Measurements from ENCODE around the gene GRID2.

Gene GRID2

GRCh38 chr4:92952897-92953296 lies 649.1 kb downstream of the GRID2 start:
- TF ChIP-seq TAF1 (IDR thresholded peaks at IDR 0.05; ENCODE audit: low read depth, low read length) (no peak), POLR2AphosphoS5 (IDR thresholded peaks at IDR 0.05; ENCODE audit: low read depth, low read length) (no peak)
- FAIRE-seq (no peak), DNase-seq (ENCODE audit: insufficient read length, low spot score) (no peak)

DNA sequence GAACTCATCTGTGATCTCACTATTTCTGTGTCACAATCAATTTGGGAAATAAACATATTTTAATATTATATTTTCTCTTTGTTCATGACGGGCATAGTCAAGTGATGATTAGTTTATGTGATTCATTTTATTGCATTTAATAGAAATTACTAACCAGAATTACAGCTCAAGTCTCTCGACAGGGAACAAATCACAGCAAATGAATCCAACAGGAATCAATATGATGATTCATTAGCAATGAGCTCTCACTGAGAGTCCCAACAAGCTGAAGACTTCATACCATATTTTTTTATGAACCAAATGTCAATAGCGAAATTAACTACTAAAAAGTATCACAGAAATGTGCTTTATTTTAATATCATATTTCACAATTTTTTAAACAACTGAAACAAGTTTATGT lies 649.7 kb downstream of the GRID2 start:
- no peak for TF ChIP-seq POU2F2 (IDR thresholded peaks at IDR 0.05; ENCODE audit: low read depth, low read length)
- no peak for TF ChIP-seq SPI1 (IDR thresholded peaks at IDR 0.05; ENCODE audit: low read depth, low read length)
- TF ChIP-seq TAF1 (IDR thresholded peaks at IDR 0.05; ENCODE audit: low read depth, low read length), result no peak
- TF ChIP-seq POLR2A (IDR thresholded peaks at IDR 0.05; ENCODE audit: low read depth, low read length), result no peak
- no peak for TF ChIP-seq POLR2AphosphoS5 (IDR thresholded peaks at IDR 0.05; ENCODE audit: low read depth, low read length)
- TF ChIP-seq PAX5 (IDR thresholded peaks at IDR 0.05; ENCODE audit: insufficient read depth, low read length, severe bottlenecking), result no peak
- FAIRE-seq (no peak), DNase-seq (ENCODE audit: insufficient read length, low spot score) (no peak)

GRCh38 chr4:92961881-92962280 lies 658.1 kb downstream of the GRID2 start:
- TF ChIP-seq PAX5 (IDR thresholded peaks at IDR 0.05; ENCODE audit: insufficient read depth, low read length, severe bottlenecking), result no peak
- no peak for TF ChIP-seq POLR2AphosphoS5 (IDR thresholded peaks at IDR 0.05; ENCODE audit: low read depth, low read length)
- TF ChIP-seq POLR2A (IDR thresholded peaks at IDR 0.05; ENCODE audit: low read depth, low read length), result no peak
- TF ChIP-seq TAF1 (IDR thresholded peaks at IDR 0.05; ENCODE audit: low read depth, low read length), result no peak
- TF ChIP-seq POU2F2 (IDR thresholded peaks at IDR 0.05; ENCODE audit: low read depth, low read length), result no peak
- no peak for TF ChIP-seq SPI1 (IDR thresholded peaks at IDR 0.05; ENCODE audit: low read depth, low read length)
- FAIRE-seq (no peak), DNase-seq (ENCODE audit: insufficient read length, low spot score) (no peak)

GRCh38 chr4:92962831-92963230 lies 659.1 kb downstream of the GRID2 start:
- no peak for TF ChIP-seq POLR2AphosphoS5 (IDR thresholded peaks at IDR 0.05; ENCODE audit: low read depth, low read length)
- no peak for TF ChIP-seq POU2F2 (IDR thresholded peaks at IDR 0.05; ENCODE audit: low read depth, low read length)
- no peak for TF ChIP-seq TAF1 (IDR thresholded peaks at IDR 0.05; ENCODE audit: low read depth, low read length)
- TF ChIP-seq PAX5 (IDR thresholded peaks at IDR 0.05; ENCODE audit: insufficient read depth, low read length, severe bottlenecking), result no peak
- no peak for TF ChIP-seq SPI1 (IDR thresholded peaks at IDR 0.05; ENCODE audit: low read depth, low read length)
- no peak for TF ChIP-seq POLR2A (IDR thresholded peaks at IDR 0.05; ENCODE audit: low read depth, low read length)
- FAIRE-seq, result no peak

DNA sequence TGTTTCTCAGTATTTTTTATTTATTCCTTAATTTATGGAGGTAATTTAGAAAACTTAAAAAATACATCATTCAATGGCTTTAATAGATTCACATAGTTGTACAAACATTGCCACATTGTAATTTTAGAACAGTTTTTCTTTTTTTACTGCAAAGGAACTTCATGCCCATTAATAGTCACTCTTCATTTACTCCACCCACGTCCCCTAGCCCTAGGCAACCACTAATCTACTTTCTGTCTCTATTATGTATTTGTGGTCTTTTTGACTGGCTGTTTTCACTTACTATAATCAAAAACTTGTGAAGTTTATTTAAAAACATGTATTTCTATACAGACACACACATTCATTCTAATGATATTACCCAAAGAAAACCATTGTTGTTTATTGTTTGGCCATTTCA lies 664.8 kb downstream of the GRID2 start:
- DNase-seq (ENCODE audit: insufficient read length, low spot score), result no peak
- no peak for FAIRE-seq

More at GRCh38 chr4:92962831-92963230, 659.1 kb downstream of the GRID2 start:
- DNase-seq (ENCODE audit: insufficient read length, low spot score), result no peak

DNA sequence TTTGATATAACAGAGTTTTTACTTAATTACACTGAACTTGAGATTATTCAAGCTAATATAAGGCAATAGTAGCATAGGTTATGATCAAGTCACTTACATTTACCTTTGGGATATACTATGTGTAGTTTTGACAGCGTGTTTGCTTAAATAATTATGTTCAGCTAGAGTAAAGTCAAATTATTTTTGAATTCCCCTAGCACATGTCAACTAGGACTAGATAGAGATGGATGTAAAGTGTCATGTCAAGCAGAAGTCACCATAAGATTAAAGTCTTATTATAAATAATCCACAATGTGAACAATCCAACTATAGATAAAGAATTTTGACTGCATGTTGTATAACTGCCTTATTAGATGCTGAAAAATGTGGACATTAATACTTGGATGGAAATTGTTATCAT lies 665.2 kb downstream of the GRID2 start:
- no peak for DNase-seq (ENCODE audit: insufficient read length, low spot score)
- no peak for TF ChIP-seq POLR2A (IDR thresholded peaks at IDR 0.05; ENCODE audit: low read depth, low read length)
- no peak for TF ChIP-seq POU2F2 (IDR thresholded peaks at IDR 0.05; ENCODE audit: low read depth, low read length)
- TF ChIP-seq SPI1 (IDR thresholded peaks at IDR 0.05; ENCODE audit: low read depth, low read length), result no peak
- TF ChIP-seq PAX5 (IDR thresholded peaks at IDR 0.05; ENCODE audit: insufficient read depth, low read length, severe bottlenecking), result no peak
- no peak for TF ChIP-seq TAF1 (IDR thresholded peaks at IDR 0.05; ENCODE audit: low read depth, low read length)
- TF ChIP-seq POLR2AphosphoS5 (IDR thresholded peaks at IDR 0.05; ENCODE audit: low read depth, low read length), result no peak
- no peak for FAIRE-seq

More for the DNA sequence above, 664.8 kb downstream of the GRID2 start:
- no peak for TF ChIP-seq POU2F2 (IDR thresholded peaks at IDR 0.05; ENCODE audit: low read depth, low read length)
- TF ChIP-seq SPI1 (IDR thresholded peaks at IDR 0.05; ENCODE audit: low read depth, low read length), result no peak
- no peak for TF ChIP-seq POLR2AphosphoS5 (IDR thresholded peaks at IDR 0.05; ENCODE audit: low read depth, low read length)
- no peak for TF ChIP-seq PAX5 (IDR thresholded peaks at IDR 0.05; ENCODE audit: insufficient read depth, low read length, severe bottlenecking)
- TF ChIP-seq POLR2A (IDR thresholded peaks at IDR 0.05; ENCODE audit: low read depth, low read length), result no peak
- TF ChIP-seq TAF1 (IDR thresholded peaks at IDR 0.05; ENCODE audit: low read depth, low read length), result no peak

- no peak for FAIRE-seq
- TF ChIP-seq POU2F2 (IDR thresholded peaks at IDR 0.05; ENCODE audit: low read depth, low read length) (no peak), TAF1 (IDR thresholded peaks at IDR 0.05; ENCODE audit: low read depth, low read length) (no peak), POLR2AphosphoS5 (IDR thresholded peaks at IDR 0.05; ENCODE audit: low read depth, low read length) (no peak), PAX5 (IDR thresholded peaks at IDR 0.05; ENCODE audit: insufficient read depth, low read length, severe bottlenecking) (no peak), POLR2A (IDR thresholded peaks at IDR 0.05; ENCODE audit: low read depth, low read length) (no peak), SPI1 (IDR thresholded peaks at IDR 0.05; ENCODE audit: low read depth, low read length) (no peak)
- no peak for DNase-seq (ENCODE audit: insufficient read length, low spot score)
Observed at GRCh38 chr4:92969650-92970379, 666.0 kb downstream of the GRID2 start.

- DNase-seq (ENCODE audit: insufficient read length, low spot score) (no peak), FAIRE-seq (no peak)
- TF ChIP-seq POLR2A (IDR thresholded peaks at IDR 0.05; ENCODE audit: low read depth, low read length), result no peak
- no peak for TF ChIP-seq POU2F2 (IDR thresholded peaks at IDR 0.05; ENCODE audit: low read depth, low read length)
- no peak for TF ChIP-seq TAF1 (IDR thresholded peaks at IDR 0.05; ENCODE audit: low read depth, low read length)
- no peak for TF ChIP-seq POLR2AphosphoS5 (IDR thresholded peaks at IDR 0.05; ENCODE audit: low read depth, low read length)
- TF ChIP-seq SPI1 (IDR thresholded peaks at IDR 0.05; ENCODE audit: low read depth, low read length), result no peak
- no peak for TF ChIP-seq PAX5 (IDR thresholded peaks at IDR 0.05; ENCODE audit: insufficient read depth, low read length, severe bottlenecking)
Observed at GRCh38 chr4:92970996-92971395, 667.2 kb downstream of the GRID2 start.

GRCh38 chr4:92988301-92988700 lies 684.5 kb downstream of the GRID2 start:
- DNase-seq (ENCODE audit: insufficient read length, low spot score), result no peak
- no peak for FAIRE-seq
- TF ChIP-seq POLR2A (IDR thresholded peaks at IDR 0.05; ENCODE audit: low read depth, low read length) (no peak), POLR2AphosphoS5 (IDR thresholded peaks at IDR 0.05; ENCODE audit: low read depth, low read length) (no peak), TAF1 (IDR thresholded peaks at IDR 0.05; ENCODE audit: low read depth, low read length) (no peak), PAX5 (IDR thresholded peaks at IDR 0.05; ENCODE audit: insufficient read depth, low read length, severe bottlenecking) (no peak), SPI1 (IDR thresholded peaks at IDR 0.05; ENCODE audit: low read depth, low read length) (no peak), POU2F2 (IDR thresholded peaks at IDR 0.05; ENCODE audit: low read depth, low read length) (no peak)

GRCh38 chr4:92992758-92993157 lies 689.0 kb downstream of the GRID2 start:
- DNase-seq (ENCODE audit: insufficient read length, low spot score) (no peak), FAIRE-seq (no peak)
- TF ChIP-seq SPI1 (IDR thresholded peaks at IDR 0.05; ENCODE audit: low read depth, low read length) (no peak), PAX5 (IDR thresholded peaks at IDR 0.05; ENCODE audit: insufficient read depth, low read length, severe bottlenecking) (no peak), POLR2AphosphoS5 (IDR thresholded peaks at IDR 0.05; ENCODE audit: low read depth, low read length) (no peak), POLR2A (IDR thresholded peaks at IDR 0.05; ENCODE audit: low read depth, low read length) (no peak), TAF1 (IDR thresholded peaks at IDR 0.05; ENCODE audit: low read depth, low read length) (no peak), POU2F2 (IDR thresholded peaks at IDR 0.05; ENCODE audit: low read depth, low read length) (no peak)

Data from GM12891 (cell line).